Vagina (tissue), 2 donors: ENCODE data around the gene PODN. TPM values are rescaled to one million over a fixed set of nuclear protein-coding genes. Genes with fewer than 3 reads are reported as not detected.

ENCODE experiments used
- DNase-seq, 2 donors: peaks; one replicate each; pipeline ENCODE4 v3.0.0-alpha.2; 2017; ENCODE audit errors: extremely low spot score in 2 of 2
- H3K27ac ChIP-seq: fragments of 200-600 bp; sonication (generic); one replicate; pipeline ENCODE4 v1.5.1; 2019
- H3K27me3 ChIP-seq: fragments of 200-600 bp; sonication (generic); one replicate; pipeline ENCODE4 v1.5.1; 2019
- H3K36me3 ChIP-seq, 2 donors: fragments of 200-600 bp; sonication (generic); one replicate each; pipeline ENCODE4 v1.5.1; 2017 to 2019
- H3K4me1 ChIP-seq: fragments of 200-600 bp; sonication (generic); one replicate; pipeline ENCODE4 v1.5.1; 2019
- H3K4me3 ChIP-seq, 2 donors: fragments of 200-600 bp; sonication (generic); 1 replicate in 1 of 2; 2 replicates in 1 of 2; pipeline ENCODE4 v1.5.1; 2016 to 2019
- H3K9me3 ChIP-seq: fragments of 200-600 bp; sonication (generic); one replicate; pipeline ENCODE4 v1.5.1; 2019
- POLR2A ChIP-seq, 2 donors: fragments of 450-650 bp; IDR thresholded peaks; one replicate each; pipeline ENCODE4 v1.6.1; 2017; ENCODE audit warnings: antibody characterized with exemption in 2 of 2, mild to moderate bottlenecking in 2 of 2, moderate library complexity in 2 of 2
- POLR2AphosphoS5 ChIP-seq, 2 donors: sonication (generic); formaldehyde crosslinking; IDR thresholded peaks; one replicate each; pipeline ENCODE4 v1.9.0; 2017; ENCODE audit warnings: antibody characterized with exemption in 2 of 2, mild to moderate bottlenecking in 2 of 2, low read depth in 1 of 2; ENCODE audit not compliant: insufficient read depth in 1 of 2
- intact Hi-C: fragments of 100-400 bp; cut with DNase I; formaldehyde crosslinking; loops from one replicate; pipeline ENCODE4 v1.15.1; 2023
- small RNA-seq: library from RNA; depleted of rRNA; stranded (forward); fragments of <200 nt; gene quantifications from one replicate; pipeline ENCODE3, GENCODE V24; 2016
- total RNA-seq: library from RNA; depleted of rRNA; stranded (reverse); fragments of >200 nt; gene quantifications from one replicate; pipeline ENCODE4 v1.2.3, GENCODE V29; 2016
- TF ChIP-seq, protein P1 (sequence below), 3 experiments: fragments of 450-650 bp in 2 of 3; fragments of 200-600 bp in 1 of 3; sonication (generic) in 1 of 3; IDR thresholded peaks; one replicate each; pipeline ENCODE4 v1.5.1; 2017 to 2019; ENCODE audit warnings: antibody characterized with exemption in 3 of 3, mild to moderate bottlenecking in 2 of 3, moderate library complexity in 2 of 3

PODN gene
- total RNA-seq, 1 donor from 2014 or later = 207 TPM

DNA sequence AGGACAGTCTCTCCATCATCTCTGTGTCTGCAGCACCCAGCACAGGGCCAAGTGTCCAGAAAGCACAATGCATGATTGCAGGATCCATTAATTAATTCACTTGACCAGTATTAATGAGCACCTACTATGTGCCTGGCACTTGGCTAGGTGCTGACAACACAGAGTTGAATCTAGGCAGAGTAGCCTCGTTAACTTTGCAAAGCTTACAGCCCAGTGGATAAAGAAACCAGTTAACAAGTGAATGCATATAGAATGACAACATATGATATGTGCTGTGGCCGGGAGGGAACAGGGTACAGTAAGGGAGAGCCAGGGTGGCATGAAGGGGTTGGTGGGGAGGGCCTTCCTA, 69.6 kb downstream of the PODN start:
- Histone ChIP-seq H3K4me1 (no peaks in the 10 kb centered on the region), H3K9me3 (no peaks in the 10 kb centered on the region), H3K27me3 (no peaks in the 10 kb centered on the region), H3K27ac (no peak overlapping the region), H3K4me3 (no peak overlapping the region), H3K36me3 (no peaks in the 10 kb centered on the region)
- no peak for DNase-seq
- intact Hi-C loops = no loop called here
- TF ChIP-seq, protein P1, sequence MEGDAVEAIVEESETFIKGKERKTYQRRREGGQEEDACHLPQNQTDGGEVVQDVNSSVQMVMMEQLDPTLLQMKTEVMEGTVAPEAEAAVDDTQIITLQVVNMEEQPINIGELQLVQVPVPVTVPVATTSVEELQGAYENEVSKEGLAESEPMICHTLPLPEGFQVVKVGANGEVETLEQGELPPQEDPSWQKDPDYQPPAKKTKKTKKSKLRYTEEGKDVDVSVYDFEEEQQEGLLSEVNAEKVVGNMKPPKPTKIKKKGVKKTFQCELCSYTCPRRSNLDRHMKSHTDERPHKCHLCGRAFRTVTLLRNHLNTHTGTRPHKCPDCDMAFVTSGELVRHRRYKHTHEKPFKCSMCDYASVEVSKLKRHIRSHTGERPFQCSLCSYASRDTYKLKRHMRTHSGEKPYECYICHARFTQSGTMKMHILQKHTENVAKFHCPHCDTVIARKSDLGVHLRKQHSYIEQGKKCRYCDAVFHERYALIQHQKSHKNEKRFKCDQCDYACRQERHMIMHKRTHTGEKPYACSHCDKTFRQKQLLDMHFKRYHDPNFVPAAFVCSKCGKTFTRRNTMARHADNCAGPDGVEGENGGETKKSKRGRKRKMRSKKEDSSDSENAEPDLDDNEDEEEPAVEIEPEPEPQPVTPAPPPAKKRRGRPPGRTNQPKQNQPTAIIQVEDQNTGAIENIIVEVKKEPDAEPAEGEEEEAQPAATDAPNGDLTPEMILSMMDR (IDR thresholded peaks at IDR 0.05) = no peak
- TF ChIP-seq POLR2AphosphoS5 (IDR thresholded peaks at IDR 0.05; ENCODE audit: insufficient read depth in 1 of 2, low read depth in 1 of 2) (no peak), POLR2A (IDR thresholded peaks at IDR 0.05) (no peak)

DNA sequence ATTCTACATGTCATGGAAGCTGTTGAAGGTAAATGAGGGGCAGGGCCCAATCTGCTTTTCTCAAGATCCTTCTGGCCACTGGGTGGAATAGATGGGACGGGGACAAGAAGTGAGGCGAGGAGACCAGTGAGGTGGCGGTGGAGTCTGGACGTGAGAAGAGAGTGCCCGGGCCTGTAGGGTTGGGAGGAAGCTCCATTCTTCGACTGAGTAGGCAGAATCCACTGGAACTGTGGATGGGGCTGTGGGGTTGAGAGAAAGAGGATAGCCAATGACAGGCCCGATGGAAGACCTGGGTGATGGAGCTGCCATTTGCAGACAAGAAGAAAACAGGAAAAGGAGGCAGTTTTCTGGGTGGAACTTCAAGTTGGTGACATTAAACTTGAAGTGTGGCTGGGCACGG, 70.2 kb downstream of the PODN start:
- H3K27me3 ChIP-seq = no peaks in the 10 kb centered on the region
- no peak for DNase-seq
- H3K4me3 ChIP-seq = no peak overlapping the region
- TF ChIP-seq POLR2AphosphoS5 (IDR thresholded peaks at IDR 0.05; ENCODE audit: insufficient read depth in 1 of 2, low read depth in 1 of 2) (no peak), POLR2A (IDR thresholded peaks at IDR 0.05) (no peak)
- TF ChIP-seq, protein P1 (IDR thresholded peaks at IDR 0.05) = no peak
- no peak overlapping the region for H3K27ac ChIP-seq
- H3K9me3 ChIP-seq = no peaks in the 10 kb centered on the region
- intact Hi-C loops = no loop called here
- H3K36me3 ChIP-seq = no peaks in the 10 kb centered on the region
- H3K4me1 ChIP-seq = no peaks in the 10 kb centered on the region

DNA sequence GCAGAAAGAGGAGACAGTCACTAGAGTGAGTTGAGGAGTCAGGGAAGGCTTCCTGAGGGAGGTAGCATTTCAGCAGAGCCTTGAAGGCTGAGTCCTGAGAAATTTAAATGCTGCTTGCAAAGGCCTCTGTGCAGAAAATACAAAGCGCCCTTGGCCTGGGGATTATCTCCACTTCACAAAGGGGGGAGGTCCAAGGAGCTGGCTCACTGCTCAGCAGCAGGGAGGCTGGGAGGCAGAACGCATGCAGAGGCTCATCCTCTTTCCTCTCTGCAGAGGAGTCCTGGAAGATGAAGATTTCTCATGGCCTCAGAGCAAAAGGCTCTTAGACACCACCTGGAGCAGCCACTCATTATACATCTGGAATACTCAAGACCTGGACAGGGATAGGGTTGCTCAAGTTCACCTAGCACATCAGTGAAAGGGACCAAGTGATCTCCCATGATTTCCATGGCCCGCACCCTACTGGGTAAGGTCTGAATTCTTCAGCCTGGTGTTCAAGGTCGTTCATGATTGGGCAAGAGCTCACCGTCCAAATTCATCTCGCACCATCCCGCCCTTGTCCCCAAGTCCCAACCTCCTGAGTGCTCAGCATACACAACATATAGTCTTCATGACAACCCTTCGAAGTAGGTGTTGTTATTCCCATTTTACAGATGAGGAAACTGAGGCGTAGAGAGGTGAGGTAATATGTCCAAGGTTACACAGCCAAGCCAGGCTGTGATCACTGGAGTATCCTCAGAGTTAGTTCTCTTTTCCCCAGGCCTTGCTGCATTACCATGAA, 71.4 kb downstream of the PODN start:
- Histone ChIP-seq H3K9me3 (no peaks in the 10 kb centered on the region), H3K36me3 (no peaks in the 10 kb centered on the region), H3K4me3 (no peak overlapping the region), H3K27me3 (no peaks in the 10 kb centered on the region), H3K27ac (no peak overlapping the region), H3K4me1 (no peaks in the 10 kb centered on the region)
- no peak for DNase-seq
- TF ChIP-seq, protein P1 (IDR thresholded peaks at IDR 0.05) = no peak
- no peak for TF ChIP-seq POLR2AphosphoS5 (IDR thresholded peaks at IDR 0.05; ENCODE audit: insufficient read depth in 1 of 2, low read depth in 1 of 2)
- TF ChIP-seq POLR2A (IDR thresholded peaks at IDR 0.05) = no peak
- intact Hi-C loops = no loop called here

DNA sequence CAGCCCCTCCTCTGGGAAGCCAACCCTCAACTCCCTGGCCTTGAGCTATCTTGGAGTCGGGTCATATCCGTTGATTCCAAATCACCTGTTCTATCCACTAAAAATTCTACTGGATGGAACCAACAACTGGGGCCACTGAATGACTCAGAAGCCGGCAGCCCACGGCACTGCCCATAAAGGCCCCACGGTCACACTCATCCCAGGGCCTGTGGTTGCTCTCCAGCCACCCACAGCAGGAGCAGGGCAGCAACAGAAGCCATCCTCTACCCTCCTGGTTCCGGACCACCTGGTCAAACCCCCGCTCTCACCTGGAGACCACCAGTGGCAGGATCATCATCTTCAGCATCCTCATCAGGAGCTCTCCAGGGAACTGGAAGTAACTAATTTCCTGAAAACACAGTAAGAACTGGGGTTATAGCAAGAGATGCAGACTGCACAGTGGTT, 72.1 kb downstream of the PODN start:
- intact Hi-C loops = no loop called here
- Histone ChIP-seq H3K27me3 (no peaks in the 10 kb centered on the region), H3K9me3 (no peaks in the 10 kb centered on the region), H3K4me3 (no peak overlapping the region), H3K27ac (no peak overlapping the region), H3K4me1 (no peaks in the 10 kb centered on the region), H3K36me3 (no peaks in the 10 kb centered on the region)
- DNase-seq = no peak
- TF ChIP-seq, protein P1 (IDR thresholded peaks at IDR 0.05) = no peak
- TF ChIP-seq POLR2A (IDR thresholded peaks at IDR 0.05) = no peak
- TF ChIP-seq POLR2AphosphoS5 (IDR thresholded peaks at IDR 0.05; ENCODE audit: insufficient read depth in 1 of 2, low read depth in 1 of 2) = no peak

Small RNAs within 50 kb of the gene (small RNA-seq; reads per million reads assigned to genes)
- gene HIGD1AP11 = not detected

Other genes starting within 250 kb of the PODN start
- gene ZYG11A, start 219.5 kb upstream of the PODN start, total RNA-seq = 0.74 TPM
- gene ECHDC2, start 140.5 kb upstream of the PODN start, total RNA-seq = 90.8 TPM
- 61.9 TPM for gene SCP2, start 134.9 kb upstream of the PODN start, total RNA-seq
- gene SLC1A7, start 80.4 kb downstream of the PODN start, total RNA-seq = not detected
- gene CPT2, start 134.6 kb downstream of the PODN start, total RNA-seq = 16.7 TPM
- 50.6 TPM for gene CZIB, start 158.4 kb downstream of the PODN start, total RNA-seq
- 23.6 TPM for gene MAGOH, start 176.3 kb downstream of the PODN start, total RNA-seq